RWPE2 (cell line): ENCODE measurements around the gene SYNE1.

Source experiments
- ATAC-seq: fragments of 200-7000 bp; cut with Tn5 transposase; 3 replicates; pipeline ENCODE4 v1.9.1; 2021; ENCODE audit warnings: low read depth
- DNase-seq: peaks from one replicate; pipeline ENCODE4 v3.0.0-alpha.2; 2020; ENCODE audit warnings: low spot score
- H3K27ac ChIP-seq: fragments of 450-650 bp; 2 replicates; pipeline ENCODE4 v1.5.1; 2017; ENCODE audit warnings: mild to moderate bottlenecking; ENCODE audit not compliant: poor library complexity, severe bottlenecking
- H3K27me3 ChIP-seq: fragments of 250-450 bp; sonication (Bioruptor Pico); 2 replicates; pipeline ENCODE4 v1.5.1; 2021; ENCODE audit warnings: mild to moderate bottlenecking, moderate library complexity; ENCODE audit not compliant: insufficient read depth, poor library complexity, severe bottlenecking
- H3K36me3 ChIP-seq: fragments of 250-450 bp; sonication (Bioruptor Pico); 2 replicates; pipeline ENCODE4 v1.5.1; 2020; ENCODE audit warnings: low read depth, mild to moderate bottlenecking, moderate library complexity
- H3K4me1 ChIP-seq: fragments of 250-450 bp; sonication (Bioruptor Pico); 2 replicates; pipeline ENCODE4 v1.5.1; 2021; ENCODE audit warnings: mild to moderate bottlenecking, moderate library complexity; ENCODE audit not compliant: insufficient read depth, poor library complexity, severe bottlenecking
- H3K4me3 ChIP-seq: fragments of 250-450 bp; sonication (Bioruptor Pico); 2 replicates; pipeline ENCODE4 v1.5.1; 2021; ENCODE audit warnings: mild to moderate bottlenecking, moderate library complexity; ENCODE audit not compliant: severe bottlenecking
- H3K9me3 ChIP-seq: fragments of 250-450 bp; sonication (Bioruptor Pico); 2 replicates; pipeline ENCODE4 v1.5.1; 2021; ENCODE audit warnings: mild to moderate bottlenecking, moderate library complexity; ENCODE audit not compliant: severe bottlenecking
- TF ChIP-seq, protein P1 (sequence below): fragments of 450-650 bp; IDR thresholded peaks from one replicate; pipeline ENCODE4 v1.5.1; 2017; ENCODE audit warnings: mild to moderate bottlenecking, moderate library complexity; ENCODE audit not compliant: poor library complexity, severe bottlenecking

The SYNE1 gene

DNA sequence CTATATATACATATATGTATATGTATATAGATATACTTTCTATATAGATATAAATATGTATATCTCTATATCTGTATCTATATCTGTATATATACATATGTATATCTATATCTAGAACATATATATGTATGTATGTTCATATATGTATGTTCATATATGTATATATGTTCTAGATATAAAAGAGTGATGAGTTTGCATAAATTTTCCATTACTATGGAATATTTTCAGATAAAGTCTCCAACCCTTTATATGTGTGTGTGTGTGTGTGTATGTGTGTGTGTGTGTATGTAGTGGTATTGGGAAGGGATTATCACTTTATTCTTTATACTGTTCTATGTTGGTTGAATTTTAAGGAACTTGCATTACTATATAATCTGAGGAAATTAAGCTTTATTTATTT is 33.3 kb downstream of the SYNE1 start:
- Histone ChIP-seq H3K27ac (no peak overlapping the region), H3K9me3 (no peaks in the 10 kb centered on the region), H3K4me1 (no peaks in the 10 kb centered on the region), H3K36me3 (no peaks in the 10 kb centered on the region), H3K27me3 (no peaks in the 10 kb centered on the region), H3K4me3 (no peak overlapping the region)
- ATAC-seq (no peak), DNase-seq (no peak)
- TF ChIP-seq, protein P1, sequence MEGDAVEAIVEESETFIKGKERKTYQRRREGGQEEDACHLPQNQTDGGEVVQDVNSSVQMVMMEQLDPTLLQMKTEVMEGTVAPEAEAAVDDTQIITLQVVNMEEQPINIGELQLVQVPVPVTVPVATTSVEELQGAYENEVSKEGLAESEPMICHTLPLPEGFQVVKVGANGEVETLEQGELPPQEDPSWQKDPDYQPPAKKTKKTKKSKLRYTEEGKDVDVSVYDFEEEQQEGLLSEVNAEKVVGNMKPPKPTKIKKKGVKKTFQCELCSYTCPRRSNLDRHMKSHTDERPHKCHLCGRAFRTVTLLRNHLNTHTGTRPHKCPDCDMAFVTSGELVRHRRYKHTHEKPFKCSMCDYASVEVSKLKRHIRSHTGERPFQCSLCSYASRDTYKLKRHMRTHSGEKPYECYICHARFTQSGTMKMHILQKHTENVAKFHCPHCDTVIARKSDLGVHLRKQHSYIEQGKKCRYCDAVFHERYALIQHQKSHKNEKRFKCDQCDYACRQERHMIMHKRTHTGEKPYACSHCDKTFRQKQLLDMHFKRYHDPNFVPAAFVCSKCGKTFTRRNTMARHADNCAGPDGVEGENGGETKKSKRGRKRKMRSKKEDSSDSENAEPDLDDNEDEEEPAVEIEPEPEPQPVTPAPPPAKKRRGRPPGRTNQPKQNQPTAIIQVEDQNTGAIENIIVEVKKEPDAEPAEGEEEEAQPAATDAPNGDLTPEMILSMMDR: no peak

GRCh38 chr6:152600022-152600421 is 37.1 kb downstream of the SYNE1 start:
- no peak for DNase-seq
- Histone ChIP-seq H3K4me1 (no peaks in the 10 kb centered on the region), H3K36me3 (no peaks in the 10 kb centered on the region), H3K4me3 (no peak overlapping the region), H3K27me3 (no peaks in the 10 kb centered on the region), H3K27ac (no peak overlapping the region), H3K9me3 (no peaks in the 10 kb centered on the region)
- TF ChIP-seq, protein P1: no peak
- ATAC-seq: no peak

DNA sequence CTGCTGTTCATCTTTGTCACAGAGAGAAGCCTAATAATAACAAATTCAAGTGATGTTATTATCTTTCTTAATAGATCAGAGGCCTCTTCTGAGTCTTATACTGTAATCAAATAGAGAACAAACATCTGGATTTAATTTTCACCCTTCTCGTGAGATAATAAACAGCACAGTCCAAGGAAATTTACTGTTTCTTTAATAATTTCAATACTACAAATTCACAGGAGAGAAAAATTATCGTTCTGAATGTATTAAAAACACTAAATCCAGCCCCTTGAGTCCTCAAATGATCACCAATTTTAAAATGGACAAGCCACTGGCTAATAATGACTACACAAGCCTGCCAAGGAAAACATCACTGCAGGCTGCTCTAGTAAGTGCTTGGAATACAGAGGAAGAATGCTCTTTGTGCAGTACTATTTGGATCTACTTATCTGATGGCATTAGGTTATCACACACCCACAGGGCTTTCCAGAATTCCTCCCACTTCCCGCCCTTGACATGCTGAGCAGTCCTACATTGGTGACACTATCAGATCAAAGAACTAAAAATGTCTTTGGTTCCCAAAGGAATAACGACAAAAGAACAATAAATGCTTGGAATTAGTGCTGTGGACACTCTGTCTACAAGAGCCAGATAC is 38.1 kb downstream of the SYNE1 start:
- H3K27ac ChIP-seq: no peak overlapping the region
- H3K36me3 ChIP-seq: no peaks in the 10 kb centered on the region
- H3K4me1 ChIP-seq: no peaks in the 10 kb centered on the region
- H3K4me3 ChIP-seq: no peak overlapping the region
- no peak for DNase-seq
- no peaks in the 10 kb centered on the region for H3K9me3 ChIP-seq
- no peak for ATAC-seq
- H3K27me3 ChIP-seq: no peaks in the 10 kb centered on the region
- TF ChIP-seq, protein P1: no peak

DNA sequence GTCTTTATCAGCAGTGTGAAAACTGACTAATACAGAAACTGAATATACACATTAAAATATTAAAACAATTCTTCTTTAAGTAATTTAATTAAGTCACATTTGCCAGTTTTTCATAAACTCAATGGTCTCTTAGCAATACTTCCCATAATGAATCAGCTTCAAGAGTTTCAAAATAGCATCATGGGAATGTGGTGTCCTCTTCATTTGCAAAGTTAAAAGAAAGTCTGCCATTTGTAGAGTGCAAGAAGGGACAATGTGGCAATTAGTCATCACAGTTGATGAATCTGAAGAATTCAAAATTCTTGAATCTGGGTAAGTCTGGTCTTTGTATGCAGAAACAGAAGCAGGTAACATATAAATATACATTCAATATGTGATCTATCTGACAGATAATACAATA is 38.7 kb downstream of the SYNE1 start:
- H3K27ac ChIP-seq: no peak overlapping the region
- ATAC-seq (no peak), DNase-seq (no peak)
- no peak overlapping the region for H3K4me3 ChIP-seq
- TF ChIP-seq, protein P1: no peak
- H3K9me3 ChIP-seq: no peaks in the 10 kb centered on the region
- H3K36me3 ChIP-seq: no peaks in the 10 kb centered on the region
- no peaks in the 10 kb centered on the region for H3K27me3 ChIP-seq
- no peaks in the 10 kb centered on the region for H3K4me1 ChIP-seq

GRCh38 chr6:152596726-152597125 is 40.4 kb downstream of the SYNE1 start:
- no peaks in the 10 kb centered on the region for H3K36me3 ChIP-seq
- TF ChIP-seq, protein P1: no peak
- no peak for ATAC-seq

More at GRCh38 chr6:152596726-152597125, 40.4 kb downstream of the SYNE1 start:
- Histone ChIP-seq H3K27me3 (no peaks in the 10 kb centered on the region), H3K4me3 (no peak overlapping the region), H3K4me1 (no peaks in the 10 kb centered on the region), H3K9me3 (no peaks in the 10 kb centered on the region), H3K27ac (no peak overlapping the region)
- no peak for DNase-seq
